H9 (cell line): ENCODE results near the gene GPR15LG. TPM values are rescaled to one million over a fixed set of nuclear protein-coding genes. Genes with fewer than 3 reads are reported as not detected.

Source experiments
- DNase-seq: peaks from one replicate; pipeline ENCODE4 v3.0.0-alpha.2; 2017
- H2AFZ ChIP-seq: one replicate; pipeline ENCODE4 v1.6.1; 2013; ENCODE audit warnings: mild to moderate bottlenecking, low read length, control low read depth, moderate library complexity
- H2AK5ac ChIP-seq: 2 replicates; pipeline ENCODE4 v1.6.1; 2013; ENCODE audit warnings: low read length, control low read depth, mixed read lengths; ENCODE audit not compliant: insufficient read length
- H2BK120ac ChIP-seq: one replicate; pipeline ENCODE4 v1.6.1; 2013; ENCODE audit warnings: low read depth, mild to moderate bottlenecking, low read length, control low read depth, inconsistent platforms; ENCODE audit not compliant: poor library complexity, severe bottlenecking
- H2BK12ac ChIP-seq: 2 replicates; pipeline ENCODE4 v1.6.1; 2013; ENCODE audit warnings: low read length, control low read depth, mixed read lengths, low read depth; ENCODE audit not compliant: insufficient read length
- H2BK15ac ChIP-seq: 2 replicates; pipeline ENCODE4 v1.6.1; 2013; ENCODE audit warnings: low read depth, low read length, control low read depth
- H2BK20ac ChIP-seq: one replicate; pipeline ENCODE4 v1.6.1; 2013; ENCODE audit warnings: low read depth, mild to moderate bottlenecking, low read length, control low read depth, inconsistent platforms; ENCODE audit not compliant: poor library complexity, severe bottlenecking
- H2BK5ac ChIP-seq: 2 replicates; pipeline ENCODE4 v1.6.1; 2013; ENCODE audit warnings: low read length, control low read depth, mixed read lengths; ENCODE audit not compliant: insufficient read length
- H3K14ac ChIP-seq: 2 replicates; pipeline ENCODE4 v1.6.1; 2013; ENCODE audit warnings: low read length, control low read depth; ENCODE audit not compliant: insufficient read depth
- H3K18ac ChIP-seq: 2 replicates; pipeline ENCODE4 v1.6.1; 2013; ENCODE audit warnings: low read depth, mild to moderate bottlenecking, mixed read lengths, low read length, control low read depth; ENCODE audit not compliant: insufficient read length
- H3K23ac ChIP-seq: 2 replicates; pipeline ENCODE4 v1.6.1; 2013; ENCODE audit warnings: low read length, control low read depth, mixed read lengths, low read depth; ENCODE audit not compliant: insufficient read length
- H3K23me2 ChIP-seq: 2 replicates; pipeline ENCODE4 v1.6.1; 2013; ENCODE audit warnings: low read depth, mild to moderate bottlenecking, mixed read lengths, low read length, control low read depth; ENCODE audit not compliant: insufficient read length, poor library complexity, severe bottlenecking
- H3K27ac ChIP-seq: 2 replicates; pipeline ENCODE4 v1.5.1; 2013; ENCODE audit warnings: low read length, control low read depth, mixed read lengths, low read depth; ENCODE audit not compliant: insufficient read length
- H3K27me3 ChIP-seq: 2 replicates; pipeline ENCODE4 v1.6.1; 2013; ENCODE audit warnings: low read length, control low read depth, inconsistent platforms; ENCODE audit not compliant: insufficient read depth
- H3K4ac ChIP-seq: 2 replicates; pipeline ENCODE4 v1.6.1; 2013; ENCODE audit warnings: low read depth, mild to moderate bottlenecking, control low read depth, inconsistent platforms, low read length, moderate library complexity
- H3K4me1 ChIP-seq: 2 replicates; pipeline ENCODE4 v1.6.1; 2013; ENCODE audit warnings: low read length, control low read depth, inconsistent platforms; ENCODE audit not compliant: insufficient read depth
- H3K4me2 ChIP-seq: 2 replicates; pipeline ENCODE4 v1.6.1; 2013; ENCODE audit warnings: low read length, control low read depth, mixed read lengths; ENCODE audit not compliant: insufficient read length, insufficient read depth
- H3K56ac ChIP-seq: 2 replicates; pipeline ENCODE4 v1.6.1; 2013; ENCODE audit warnings: low read depth, mild to moderate bottlenecking, mixed read lengths, low read length, control low read depth; ENCODE audit not compliant: insufficient read length
- H3K79me1 ChIP-seq: 2 replicates; pipeline ENCODE4 v1.6.1; 2013; ENCODE audit warnings: low read depth, mild to moderate bottlenecking, moderate library complexity, low read length, control low read depth, inconsistent platforms; ENCODE audit not compliant: insufficient read depth, poor library complexity, severe bottlenecking
- H3K79me2 ChIP-seq: 2 replicates; pipeline ENCODE4 v1.6.1; 2013; ENCODE audit warnings: low read length, control low read depth, inconsistent platforms; ENCODE audit not compliant: insufficient read depth
- H3K9ac ChIP-seq: 2 replicates; pipeline ENCODE4 v1.6.1; 2013; ENCODE audit warnings: low read length, control low read depth, mixed read lengths; ENCODE audit not compliant: insufficient read length; ENCODE audit errors: extremely low read depth
- H3K9me3 ChIP-seq: one replicate; pipeline ENCODE4 v1.6.1; 2013; ENCODE audit warnings: low read depth, low read length, inconsistent platforms; ENCODE audit not compliant: control insufficient read depth
- H3T11ph ChIP-seq: one replicate; pipeline ENCODE4 v1.6.1; 2013; ENCODE audit warnings: mild to moderate bottlenecking, low read length, control low read depth, inconsistent platforms
- H4K20me1 ChIP-seq: one replicate; pipeline ENCODE4 v1.6.1; 2013; ENCODE audit not compliant: control insufficient read depth, insufficient read length, insufficient read depth
- H4K5ac ChIP-seq: 2 replicates; pipeline ENCODE4 v1.6.1; 2013; ENCODE audit warnings: low read depth, mild to moderate bottlenecking, mixed read lengths, low read length, control low read depth; ENCODE audit not compliant: insufficient read length
- H4K8ac ChIP-seq: replicated peaks from 2 replicates; pipeline ENCODE4 v1.6.1; 2013; ENCODE audit warnings: low read length, control low read depth, mixed read lengths, low read depth; ENCODE audit not compliant: insufficient read length
- H4K91ac ChIP-seq: 2 replicates; pipeline ENCODE4 v1.6.1; 2013; ENCODE audit warnings: low read depth, mild to moderate bottlenecking, moderate library complexity, mixed read lengths, low read length, control low read depth; ENCODE audit not compliant: insufficient read length
- H3K27ac Mint-ChIP-seq, 3 experiments: 2 replicates in 2 of 3; 3 replicates in 1 of 3; pipeline ENCODE4 v1.8.0; 2020 to 2021; ENCODE audit warnings: mixed read lengths in 3 of 3, mild to moderate bottlenecking in 1 of 3, moderate library complexity in 1 of 3
- H3K27me3 Mint-ChIP-seq: 2 replicates; pipeline ENCODE4 v1.8.0; 2021; ENCODE audit warnings: low read depth, mild to moderate bottlenecking, moderate library complexity, mixed read lengths
- H3K36me3 Mint-ChIP-seq, 3 experiments: 2 replicates in 2 of 3; 3 replicates in 1 of 3; pipeline ENCODE4 v1.8.0; 2020 to 2021; ENCODE audit warnings: low read depth in 3 of 3, mixed read lengths in 3 of 3; ENCODE audit not compliant: insufficient read depth in 1 of 3
- H3K4me1 Mint-ChIP-seq, 2 experiments: 2 replicates each; pipeline ENCODE4 v1.8.0; 2020; ENCODE audit warnings: mixed read lengths in 2 of 2
- H3K4me3 Mint-ChIP-seq, 2 experiments: 2 replicates in 1 of 2; 3 replicates in 1 of 2; pipeline ENCODE4 v1.8.0; 2020 to 2021; ENCODE audit warnings: mild to moderate bottlenecking in 2 of 2, mixed read lengths in 2 of 2, moderate library complexity in 1 of 2
- H3K9me3 Mint-ChIP-seq, 2 experiments: 2 replicates in 1 of 2; 3 replicates in 1 of 2; pipeline ENCODE4 v1.8.0; 2020; ENCODE audit warnings: mild to moderate bottlenecking in 2 of 2, mixed read lengths in 2 of 2, moderate library complexity in 1 of 2
- WGBS: extraction: QIAGEN DNeasy Blood & Tissue Kit; methylation state at CpG from one replicate; pipeline ENCODE4 v1.1.7; 2013; ENCODE audit warnings: missing lambda C conversion rate, low lambda C conversion rate, mixed read lengths; ENCODE audit not compliant: insufficient read length; ENCODE audit errors: extremely low coverage; 5-methylcytosine and 5-hydroxymethylcytosine counted together
- total RNA-seq: library from RNA; stranded (reverse); gene quantifications from 2 replicates; pipeline ENCODE4 v1.2.1, GENCODE V29; 2021
- TF ChIP-seq, protein P1 (sequence below): fragments of 200-600 bp; sonication (generic); conservative IDR thresholded peaks from 3 replicates; pipeline ENCODE4 v1.8.0; 2021; ENCODE audit warnings: antibody characterized with exemption, mild to moderate bottlenecking

Gene GPR15LG
- total RNA-seq, 1 experiment from 2014 or later, result not detected

DNA sequence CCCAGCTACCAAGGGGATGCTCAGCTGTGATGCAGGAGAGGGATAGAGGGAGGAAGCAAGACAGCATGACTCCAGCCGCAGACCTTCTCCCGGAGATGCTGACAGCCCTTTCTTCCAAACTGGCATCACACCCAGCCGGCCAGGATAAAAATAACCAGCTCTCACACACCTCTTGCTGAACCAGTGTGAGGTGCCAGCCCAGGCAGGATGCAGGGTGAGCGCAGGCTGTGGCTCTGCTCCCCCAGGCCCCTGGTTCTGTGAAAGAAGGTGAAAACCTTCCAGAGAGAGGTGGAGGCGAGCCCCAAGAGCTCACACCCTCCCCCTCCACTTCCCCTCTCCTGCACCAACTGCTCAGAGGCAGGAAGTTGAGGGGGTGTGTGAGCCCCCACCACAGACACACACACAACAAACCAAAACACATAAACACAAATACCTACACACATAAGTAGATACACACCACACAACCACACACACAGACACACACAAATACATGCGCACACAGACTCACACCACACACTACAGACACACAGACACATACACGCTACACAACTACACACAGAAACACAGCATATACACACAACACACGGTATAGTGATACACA is 4.0 kb downstream of the GPR15LG start:
- Histone ChIP-seq H4K8ac (no peak overlapping the region), H2BK5ac (no peak overlapping the region), H3T11ph (no peak overlapping the region), H2BK120ac (no peak overlapping the region), H4K20me1 (no peaks in the 10 kb centered on the region), H3K27me3 (no peaks in the 10 kb centered on the region; the same call in 1 of the 2 replicates), H4K5ac (no peak overlapping the region), H3K79me2 (no peaks in the 10 kb centered on the region), H4K91ac (no peak overlapping the region), H3K9me3 (no peaks in the 10 kb centered on the region), H3K23me2 (no peaks in the 10 kb centered on the region), H2AFZ (no peak overlapping the region), H3K18ac (no peak overlapping the region), H3K14ac (no peak overlapping the region), H2BK12ac (no peak overlapping the region), H3K4ac (no peak overlapping the region), H3K56ac (no peak overlapping the region), H3K4me1 (peaks cover 3% of the 10 kb centered on the region; the same call in 1 of the 2 replicates), H3K27ac (no peak overlapping the region), H3K79me1 (no peaks in the 10 kb centered on the region), H2AK5ac (no peak overlapping the region), H2BK20ac (no peak overlapping the region), H2BK15ac (no peak overlapping the region), H3K4me2 (no peak overlapping the region), H3K23ac (no peak overlapping the region), H3K9ac (no peak overlapping the region)
- Mint-ChIP-seq H3K27ac (no peak overlapping the region), H3K27me3 (peaks cover 3% of the 10 kb centered on the region), H3K4me3 (no peak overlapping the region), H3K9me3 (peaks cover 7 to 10% of the 10 kb centered on the region in 2 experiments; a peak in 4 of 5 replicates), H3K4me1 (no peaks in the 10 kb centered on the region), H3K36me3 (peaks cover 0 to 8% (median 3%) of the 10 kb centered on the region in 3 experiments; a peak in 4 of 7 replicates)
- DNase-seq, result no peak
- TF ChIP-seq, protein P1, sequence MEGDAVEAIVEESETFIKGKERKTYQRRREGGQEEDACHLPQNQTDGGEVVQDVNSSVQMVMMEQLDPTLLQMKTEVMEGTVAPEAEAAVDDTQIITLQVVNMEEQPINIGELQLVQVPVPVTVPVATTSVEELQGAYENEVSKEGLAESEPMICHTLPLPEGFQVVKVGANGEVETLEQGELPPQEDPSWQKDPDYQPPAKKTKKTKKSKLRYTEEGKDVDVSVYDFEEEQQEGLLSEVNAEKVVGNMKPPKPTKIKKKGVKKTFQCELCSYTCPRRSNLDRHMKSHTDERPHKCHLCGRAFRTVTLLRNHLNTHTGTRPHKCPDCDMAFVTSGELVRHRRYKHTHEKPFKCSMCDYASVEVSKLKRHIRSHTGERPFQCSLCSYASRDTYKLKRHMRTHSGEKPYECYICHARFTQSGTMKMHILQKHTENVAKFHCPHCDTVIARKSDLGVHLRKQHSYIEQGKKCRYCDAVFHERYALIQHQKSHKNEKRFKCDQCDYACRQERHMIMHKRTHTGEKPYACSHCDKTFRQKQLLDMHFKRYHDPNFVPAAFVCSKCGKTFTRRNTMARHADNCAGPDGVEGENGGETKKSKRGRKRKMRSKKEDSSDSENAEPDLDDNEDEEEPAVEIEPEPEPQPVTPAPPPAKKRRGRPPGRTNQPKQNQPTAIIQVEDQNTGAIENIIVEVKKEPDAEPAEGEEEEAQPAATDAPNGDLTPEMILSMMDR, result no peak
- WGBS, result no CpG with 5 or more reads among the region's 8 CpGs
